Stimulated activated naive CD8-positive, alpha-beta T cell treated with anti-CD3 and anti-CD28 coated beads, Interleukin-15, amount 100 ng/mL, for 72 hours (primary cell): ENCODE data around the gene SLC10A7.

Experiments used
- ATAC-seq: fragments of 150-1000 bp; cut with Tn5 transposase; 2 replicates; pipeline ENCODE4 v1.10.0; 2021; ENCODE audit warnings: mild to moderate bottlenecking, moderate library complexity
- DNase-seq, 2 donors: peaks; one replicate each; pipeline ENCODE4 v3.0.0; 2021 to 2022
- H3K27ac Mint-ChIP-seq, 2 donors: one replicate each; pipeline ENCODE4 v1.8.0; 2022; ENCODE audit warnings: mild to moderate bottlenecking in 2 of 2, mixed read lengths in 2 of 2, moderate library complexity in 2 of 2
- H3K27me3 Mint-ChIP-seq: one replicate; pipeline ENCODE4 v1.8.0; 2022; ENCODE audit warnings: mixed read lengths
- H3K4me1 Mint-ChIP-seq: one replicate; pipeline ENCODE4 v1.8.0; 2022; ENCODE audit warnings: mild to moderate bottlenecking, mixed read lengths
- H3K4me3 Mint-ChIP-seq, 2 donors: one replicate each; pipeline ENCODE4 v1.8.0; 2022; ENCODE audit warnings: mild to moderate bottlenecking in 2 of 2, mixed read lengths in 2 of 2, moderate library complexity in 1 of 2
- H3K9me3 Mint-ChIP-seq, 2 donors: one replicate each; pipeline ENCODE4 v1.8.0; 2022; ENCODE audit warnings: mixed read lengths in 2 of 2

SLC10A7 gene

GRCh38 chr4:146334862-146335449, 186.8 kb downstream of the SLC10A7 start:
- Mint-ChIP-seq H3K4me3 (no peak overlapping the region), H3K27ac (no peak overlapping the region), H3K27me3 (no peaks in the 10 kb centered on the region), H3K4me1 (no peaks in the 10 kb centered on the region), H3K9me3 (no peaks in the 10 kb centered on the region)
- DNase-seq (no peak), ATAC-seq (no peak)

- ATAC-seq (no peak), DNase-seq (no peak)
- H3K4me1 Mint-ChIP-seq: no peaks in the 10 kb centered on the region
- H3K9me3 Mint-ChIP-seq: no peaks in the 10 kb centered on the region
- no peak overlapping the region for H3K4me3 Mint-ChIP-seq
- H3K27ac Mint-ChIP-seq: no peak overlapping the region
- H3K27me3 Mint-ChIP-seq: no peaks in the 10 kb centered on the region
Observed at GRCh38 chr4:146333895-146334262, 187.9 kb downstream of the SLC10A7 start.

- DNase-seq: peak; percentile 3 to 10
- peaks cover 4% of the 10 kb centered on the region for H3K4me1 Mint-ChIP-seq
- no peaks in the 10 kb centered on the region for H3K27me3 Mint-ChIP-seq
- no peaks in the 10 kb centered on the region for H3K9me3 Mint-ChIP-seq
- H3K27ac Mint-ChIP-seq: no peak overlapping the region
- peak; percentile 82 for ATAC-seq
- H3K4me3 Mint-ChIP-seq: no peak overlapping the region
Observed at GRCh38 chr4:146333187-146333894, 188.4 kb downstream of the SLC10A7 start.

GRCh38 chr4:146330392-146330791, 191.3 kb downstream of the SLC10A7 start:
- DNase-seq (no peak), ATAC-seq (no peak)
- Mint-ChIP-seq H3K4me3 (no peak overlapping the region), H3K27ac (no peak overlapping the region), H3K4me1 (peaks cover 5% of the 10 kb centered on the region), H3K9me3 (no peaks in the 10 kb centered on the region), H3K27me3 (no peaks in the 10 kb centered on the region)

GRCh38 chr4:146329050-146329716, 192.6 kb downstream of the SLC10A7 start:
- no peak overlapping the region for H3K27ac Mint-ChIP-seq
- DNase-seq: no peak
- H3K4me1 Mint-ChIP-seq: peaks cover 5% of the 10 kb centered on the region
- ATAC-seq: no peak
- no peak overlapping the region for H3K4me3 Mint-ChIP-seq
- no peaks in the 10 kb centered on the region for H3K27me3 Mint-ChIP-seq
- no peaks in the 10 kb centered on the region for H3K9me3 Mint-ChIP-seq

- Mint-ChIP-seq H3K4me3 (no peak overlapping the region), H3K27ac (no peak overlapping the region), H3K9me3 (no peaks in the 10 kb centered on the region), H3K4me1 (peaks cover 5% of the 10 kb centered on the region), H3K27me3 (no peaks in the 10 kb centered on the region)
- ATAC-seq (no peak), DNase-seq (no peak)
Observed at GRCh38 chr4:146327859-146328650, 193.7 kb downstream of the SLC10A7 start.

GRCh38 chr4:146318894-146319293, 202.8 kb downstream of the SLC10A7 start:
- no peaks in the 10 kb centered on the region for H3K27me3 Mint-ChIP-seq
- DNase-seq (no peak), ATAC-seq (no peak)
- no peaks in the 10 kb centered on the region for H3K4me1 Mint-ChIP-seq
- H3K9me3 Mint-ChIP-seq: no peaks in the 10 kb centered on the region
- no peak overlapping the region for H3K4me3 Mint-ChIP-seq
- no peak overlapping the region for H3K27ac Mint-ChIP-seq

- no peak for ATAC-seq
- Mint-ChIP-seq H3K4me3 (no peak overlapping the region), H3K27ac (no peak overlapping the region), H3K9me3 (no peaks in the 10 kb centered on the region), H3K27me3 (no peaks in the 10 kb centered on the region), H3K4me1 (no peaks in the 10 kb centered on the region)
- no peak for DNase-seq
Observed at GRCh38 chr4:146317783-146318182, 204.0 kb downstream of the SLC10A7 start.

GRCh38 chr4:146315184-146315583, 206.6 kb downstream of the SLC10A7 start:
- Mint-ChIP-seq H3K9me3 (no peaks in the 10 kb centered on the region), H3K4me3 (no peak overlapping the region), H3K4me1 (peaks cover 5% of the 10 kb centered on the region), H3K27ac (no peak overlapping the region), H3K27me3 (no peaks in the 10 kb centered on the region)
- no peak for ATAC-seq
- no peak for DNase-seq

- H3K9me3 Mint-ChIP-seq: no peaks in the 10 kb centered on the region
- DNase-seq (no peak), ATAC-seq (no peak)
- no peak overlapping the region for H3K4me3 Mint-ChIP-seq
- peaks cover 6% of the 10 kb centered on the region for H3K4me1 Mint-ChIP-seq
- H3K27ac Mint-ChIP-seq: no peak overlapping the region
- H3K27me3 Mint-ChIP-seq: no peaks in the 10 kb centered on the region
Observed at GRCh38 chr4:146311238-146311970, 210.3 kb downstream of the SLC10A7 start.

- no peak overlapping the region for H3K4me3 Mint-ChIP-seq
- DNase-seq (no peak), ATAC-seq (no peak)
- no peaks in the 10 kb centered on the region for H3K27me3 Mint-ChIP-seq
- peaks cover 6% of the 10 kb centered on the region for H3K4me1 Mint-ChIP-seq
- no peak overlapping the region for H3K27ac Mint-ChIP-seq
- H3K9me3 Mint-ChIP-seq: no peaks in the 10 kb centered on the region
Observed at GRCh38 chr4:146310319-146311021, 211.3 kb downstream of the SLC10A7 start.

GRCh38 chr4:146308951-146309350, 212.8 kb downstream of the SLC10A7 start:
- H3K27ac Mint-ChIP-seq: peak overlapping the region in 1 of 2 donors; percentile 54
- H3K27me3 Mint-ChIP-seq: no peaks in the 10 kb centered on the region
- no peak for ATAC-seq
- no peak overlapping the region for H3K4me3 Mint-ChIP-seq
- no peaks in the 10 kb centered on the region for H3K9me3 Mint-ChIP-seq
- H3K4me1 Mint-ChIP-seq: peaks cover 6% of the 10 kb centered on the region
- no peak for DNase-seq

GRCh38 chr4:146302822-146303221, 218.9 kb downstream of the SLC10A7 start:
- Mint-ChIP-seq H3K4me1 (no peaks in the 10 kb centered on the region), H3K9me3 (no peaks in the 10 kb centered on the region), H3K27me3 (no peaks in the 10 kb centered on the region), H3K4me3 (no peak overlapping the region), H3K27ac (no peak overlapping the region)
- ATAC-seq (no peak), DNase-seq (no peak)

GRCh38 chr4:146299607-146300006, 222.1 kb downstream of the SLC10A7 start:
- Mint-ChIP-seq H3K4me3 (no peak overlapping the region), H3K4me1 (no peaks in the 10 kb centered on the region), H3K27me3 (no peaks in the 10 kb centered on the region), H3K27ac (no peak overlapping the region), H3K9me3 (no peaks in the 10 kb centered on the region)
- ATAC-seq (no peak), DNase-seq (no peak)

GRCh38 chr4:146294776-146295175, 227.0 kb downstream of the SLC10A7 start:
- no peak for DNase-seq
- no peak for ATAC-seq
- Mint-ChIP-seq H3K4me1 (no peaks in the 10 kb centered on the region), H3K27me3 (no peaks in the 10 kb centered on the region), H3K4me3 (no peak overlapping the region), H3K27ac (no peak overlapping the region), H3K9me3 (no peaks in the 10 kb centered on the region)
